ENCODE data around the gene SKAP2. TPM values are rescaled to one million over a fixed set of nuclear protein-coding genes. Genes with fewer than 3 reads are reported as not detected.

Gene SKAP2
- polyA plus RNA-seq, 1 donor (not counting 4 experiments of a cell fraction or from before 2014, with no cell fraction given) = 15.0 TPM

GRCh38 chr7:26627221-26627620 is 237.2 kb downstream of the SKAP2 start:
- Histone ChIP-seq H3K79me2 (ENCODE audit: control insufficient read depth, insufficient read depth, low read length) (no peaks in the 10 kb centered on the region), H4K20me1 (ENCODE audit: control insufficient read depth, extremely low read depth, insufficient read depth, low read length) (no peaks in the 10 kb centered on the region), H3K4me3 (ENCODE audit: control insufficient read depth in 2 of 3, extremely low read depth in 1 of 3, insufficient read depth in 2 of 3, low read depth in 1 of 3, low read length in 3 of 3) (no peak overlapping the region), H3K27ac (ENCODE audit: control insufficient read depth, insufficient read depth, low read length) (no peak overlapping the region), H3K9me3 (ENCODE audit: control insufficient read depth, low read depth, low read length) (no peaks in the 10 kb centered on the region), H2AFZ (ENCODE audit: control insufficient read depth, low read length) (no peak overlapping the region), H3K4me2 (ENCODE audit: control insufficient read depth, extremely low read depth, insufficient read depth, low read depth, low read length) (no peak overlapping the region), H3K9ac (ENCODE audit: control insufficient read depth, extremely low read depth, insufficient read depth, low read length) (no peak overlapping the region), H3K27me3 (ENCODE audit: control insufficient read depth, extremely low read depth, insufficient read depth, low read length) (no peaks in the 10 kb centered on the region), H3K4me1 (ENCODE audit: control insufficient read depth, extremely low read depth, insufficient read depth, low read length) (no peaks in the 10 kb centered on the region), H3K36me3 (ENCODE audit: control insufficient read depth in 2 of 2, extremely low read depth in 1 of 2, insufficient read depth in 2 of 2, low read length in 2 of 2) (no peaks in the 10 kb centered on the region), H3K9me1 (ENCODE audit: control insufficient read depth, extremely low read depth, insufficient read depth, low read length) (no peaks in the 10 kb centered on the region)
- dilution Hi-C loops (cut with MboI; ENCODE audit: extremely low pct_ligation_motif_present, low sequenced_read_pairs) = no loop called here
- TF ChIP-seq EZH2 (IDR thresholded peaks at IDR 0.05; ENCODE audit: low read length) = no peak
- TF ChIP-seq, protein P1, sequence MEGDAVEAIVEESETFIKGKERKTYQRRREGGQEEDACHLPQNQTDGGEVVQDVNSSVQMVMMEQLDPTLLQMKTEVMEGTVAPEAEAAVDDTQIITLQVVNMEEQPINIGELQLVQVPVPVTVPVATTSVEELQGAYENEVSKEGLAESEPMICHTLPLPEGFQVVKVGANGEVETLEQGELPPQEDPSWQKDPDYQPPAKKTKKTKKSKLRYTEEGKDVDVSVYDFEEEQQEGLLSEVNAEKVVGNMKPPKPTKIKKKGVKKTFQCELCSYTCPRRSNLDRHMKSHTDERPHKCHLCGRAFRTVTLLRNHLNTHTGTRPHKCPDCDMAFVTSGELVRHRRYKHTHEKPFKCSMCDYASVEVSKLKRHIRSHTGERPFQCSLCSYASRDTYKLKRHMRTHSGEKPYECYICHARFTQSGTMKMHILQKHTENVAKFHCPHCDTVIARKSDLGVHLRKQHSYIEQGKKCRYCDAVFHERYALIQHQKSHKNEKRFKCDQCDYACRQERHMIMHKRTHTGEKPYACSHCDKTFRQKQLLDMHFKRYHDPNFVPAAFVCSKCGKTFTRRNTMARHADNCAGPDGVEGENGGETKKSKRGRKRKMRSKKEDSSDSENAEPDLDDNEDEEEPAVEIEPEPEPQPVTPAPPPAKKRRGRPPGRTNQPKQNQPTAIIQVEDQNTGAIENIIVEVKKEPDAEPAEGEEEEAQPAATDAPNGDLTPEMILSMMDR (optimal IDR thresholded peaks at IDR 0.05 in 1 of 3, IDR thresholded peaks at IDR 0.05 in 1 of 3, conservative IDR thresholded peaks at IDR 0.05 in 1 of 3; ENCODE audit: extremely low read depth in 1 of 3, insufficient read depth in 2 of 3, low read length in 3 of 3) = no peak
- DNase-seq (ENCODE audit: low read depth, low spot score) (no peak), FAIRE-seq (no peak)

DNA sequence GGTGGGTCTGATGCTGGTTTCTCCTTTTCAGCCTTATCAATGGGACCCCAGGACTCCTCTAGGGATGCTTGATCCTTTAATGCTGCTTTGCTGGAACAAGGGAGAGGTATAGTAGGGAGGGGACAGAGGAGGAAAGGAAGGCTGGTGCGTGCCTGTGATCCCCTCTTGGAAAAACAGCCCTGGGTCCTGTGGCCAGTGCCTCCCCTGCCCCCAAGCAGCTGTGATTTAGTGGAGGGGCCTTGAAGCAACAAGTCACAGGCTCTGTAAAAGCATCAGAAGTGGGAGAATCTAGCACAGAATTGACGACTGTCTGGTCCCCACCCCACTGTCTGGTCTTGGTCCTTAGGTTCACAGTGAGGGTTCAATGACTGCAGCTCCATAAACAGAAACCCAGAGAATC is 237.7 kb downstream of the SKAP2 start:
- dilution Hi-C loops (cut with MboI; ENCODE audit: extremely low pct_ligation_motif_present, low sequenced_read_pairs) = no loop called here
- Histone ChIP-seq H3K27me3 (ENCODE audit: control insufficient read depth, extremely low read depth, insufficient read depth, low read length) (no peaks in the 10 kb centered on the region), H3K9me3 (ENCODE audit: control insufficient read depth, low read depth, low read length) (no peaks in the 10 kb centered on the region), H3K9ac (ENCODE audit: control insufficient read depth, extremely low read depth, insufficient read depth, low read length) (no peak overlapping the region), H4K20me1 (ENCODE audit: control insufficient read depth, extremely low read depth, insufficient read depth, low read length) (no peaks in the 10 kb centered on the region), H3K27ac (ENCODE audit: control insufficient read depth, insufficient read depth, low read length) (no peak overlapping the region), H3K79me2 (ENCODE audit: control insufficient read depth, insufficient read depth, low read length) (no peaks in the 10 kb centered on the region), H3K4me1 (ENCODE audit: control insufficient read depth, extremely low read depth, insufficient read depth, low read length) (no peaks in the 10 kb centered on the region), H3K4me2 (ENCODE audit: control insufficient read depth, extremely low read depth, insufficient read depth, low read depth, low read length) (no peak overlapping the region), H3K36me3 (ENCODE audit: control insufficient read depth in 2 of 2, extremely low read depth in 1 of 2, insufficient read depth in 2 of 2, low read length in 2 of 2) (no peaks in the 10 kb centered on the region), H3K9me1 (ENCODE audit: control insufficient read depth, extremely low read depth, insufficient read depth, low read length) (no peaks in the 10 kb centered on the region), H3K4me3 (ENCODE audit: control insufficient read depth in 2 of 3, extremely low read depth in 1 of 3, insufficient read depth in 2 of 3, low read depth in 1 of 3, low read length in 3 of 3) (no peak overlapping the region), H2AFZ (ENCODE audit: control insufficient read depth, low read length) (no peak overlapping the region)
- DNase-seq (ENCODE audit: low read depth, low spot score) (no peak), FAIRE-seq (no peak)
- TF ChIP-seq, protein P1 (optimal IDR thresholded peaks at IDR 0.05 in 1 of 3, IDR thresholded peaks at IDR 0.05 in 1 of 3, conservative IDR thresholded peaks at IDR 0.05 in 1 of 3; ENCODE audit: extremely low read depth in 1 of 3, insufficient read depth in 2 of 3, low read length in 3 of 3) = no peak

Data from keratinocyte (primary cell).